GM21447 (cell line): Measurements from ENCODE around the gene RRAS.

Source experiments
- ATAC-seq: cut with Tn5 transposase; IDR thresholded peaks from one replicate; pipeline ENCODE4 v1.9.1; 2021; ENCODE audit not compliant: unreplicated experiment

Gene RRAS

GRCh38 chr19:49640113-49640898 is at the start of gene RRAS:
Gene RRAS (minus strand): TSS chr19:49640143. CDS start chr19:49640098, 45 bp downstream.
- ATAC-seq, result peak; percentile 56

GRCh38 chr19:49689133-49690078 is 49.5 kb upstream of the RRAS start, which contains the start of gene ADM5:
Gene ADM5 (plus strand): TSS chr19:49689594. CDS start chr19:49689838, 244 bp downstream.
- ATAC-seq, result no peak

- ATAC-seq, result no peak
Observed at GRCh38 chr19:49688531-49689132, 48.7 kb upstream of the RRAS start.

- ATAC-seq, result no peak
Observed at GRCh38 chr19:49687566-49688316, 47.8 kb upstream of the RRAS start.

- ATAC-seq, result no peak
Observed at GRCh38 chr19:49687150-49687549, 47.2 kb upstream of the RRAS start.

- no peak for ATAC-seq
Observed at GRCh38 chr19:49686503-49687088, 46.7 kb upstream of the RRAS start.

- no peak for ATAC-seq
Observed at GRCh38 chr19:49685845-49686332, 45.9 kb upstream of the RRAS start.

- no peak for ATAC-seq
Observed at GRCh38 chr19:49684983-49685553, 45.1 kb upstream of the RRAS start.

GRCh38 chr19:49684251-49684982 is 44.5 kb upstream of the RRAS start:
- no peak for ATAC-seq

GRCh38 chr19:49683814-49684250 is 43.9 kb upstream of the RRAS start:
- ATAC-seq, result no peak

- no peak for ATAC-seq
Observed at GRCh38 chr19:49682274-49682673, 42.3 kb upstream of the RRAS start.

- ATAC-seq, result no peak
Observed at GRCh38 chr19:49681830-49682229, 41.9 kb upstream of the RRAS start.

- ATAC-seq, result no peak
Observed at GRCh38 chr19:49680421-49681351, 40.7 kb upstream of the RRAS start.

- ATAC-seq, result no peak
Observed at GRCh38 chr19:49679771-49680413, 39.9 kb upstream of the RRAS start.

GRCh38 chr19:49678985-49679770 is 39.2 kb upstream of the RRAS start:
- no peak for ATAC-seq

- no peak for ATAC-seq
Observed at GRCh38 chr19:49677901-49678674, 38.1 kb upstream of the RRAS start.
